ENCODE results near the gene UBL3. TPM values are rescaled to one million over a fixed set of nuclear protein-coding genes. Genes with fewer than 3 reads are reported as not detected.

Gene UBL3
- total RNA-seq, 4 donors from 2014 or later: 52.9 to 78.2 (median 58.9) TPM

DNA sequence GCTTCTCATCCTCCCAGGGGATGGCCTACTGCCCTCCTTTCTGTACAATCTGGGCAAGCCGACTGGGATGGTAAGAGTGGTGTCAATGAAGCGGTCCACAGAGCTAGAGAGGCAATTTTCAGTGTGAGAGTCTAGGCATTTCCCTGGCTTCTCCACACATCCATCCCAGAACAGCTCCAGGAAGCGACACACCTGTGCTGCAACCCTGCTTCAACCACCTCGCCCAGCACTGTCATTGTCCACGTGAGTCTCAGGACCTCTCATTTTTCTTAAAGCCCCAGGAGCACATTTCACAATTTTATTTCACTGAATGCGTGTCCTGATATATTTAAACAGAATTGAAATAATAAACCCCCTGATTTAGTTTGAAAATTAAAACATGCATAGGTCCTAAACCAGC is 15.5 kb upstream of the UBL3 start:
- no peak for DNase-seq (ENCODE audit: low spot score in 2 of 2)
- 78% methylated on average over 6 of the region's 6 CpGs for WGBS, 2 donors
- no peak overlapping the region for H3K4me3 ChIP-seq (ENCODE audit: low read depth, poor library complexity, severe bottlenecking)
- intact Hi-C loops (cut with DNase I; ENCODE audit: low total_unique reads): no loop called here
- TF ChIP-seq, protein P1, sequence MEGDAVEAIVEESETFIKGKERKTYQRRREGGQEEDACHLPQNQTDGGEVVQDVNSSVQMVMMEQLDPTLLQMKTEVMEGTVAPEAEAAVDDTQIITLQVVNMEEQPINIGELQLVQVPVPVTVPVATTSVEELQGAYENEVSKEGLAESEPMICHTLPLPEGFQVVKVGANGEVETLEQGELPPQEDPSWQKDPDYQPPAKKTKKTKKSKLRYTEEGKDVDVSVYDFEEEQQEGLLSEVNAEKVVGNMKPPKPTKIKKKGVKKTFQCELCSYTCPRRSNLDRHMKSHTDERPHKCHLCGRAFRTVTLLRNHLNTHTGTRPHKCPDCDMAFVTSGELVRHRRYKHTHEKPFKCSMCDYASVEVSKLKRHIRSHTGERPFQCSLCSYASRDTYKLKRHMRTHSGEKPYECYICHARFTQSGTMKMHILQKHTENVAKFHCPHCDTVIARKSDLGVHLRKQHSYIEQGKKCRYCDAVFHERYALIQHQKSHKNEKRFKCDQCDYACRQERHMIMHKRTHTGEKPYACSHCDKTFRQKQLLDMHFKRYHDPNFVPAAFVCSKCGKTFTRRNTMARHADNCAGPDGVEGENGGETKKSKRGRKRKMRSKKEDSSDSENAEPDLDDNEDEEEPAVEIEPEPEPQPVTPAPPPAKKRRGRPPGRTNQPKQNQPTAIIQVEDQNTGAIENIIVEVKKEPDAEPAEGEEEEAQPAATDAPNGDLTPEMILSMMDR (IDR thresholded peaks at IDR 0.05): no peak
- no peak for TF ChIP-seq POLR2A (IDR thresholded peaks at IDR 0.05)

DNA sequence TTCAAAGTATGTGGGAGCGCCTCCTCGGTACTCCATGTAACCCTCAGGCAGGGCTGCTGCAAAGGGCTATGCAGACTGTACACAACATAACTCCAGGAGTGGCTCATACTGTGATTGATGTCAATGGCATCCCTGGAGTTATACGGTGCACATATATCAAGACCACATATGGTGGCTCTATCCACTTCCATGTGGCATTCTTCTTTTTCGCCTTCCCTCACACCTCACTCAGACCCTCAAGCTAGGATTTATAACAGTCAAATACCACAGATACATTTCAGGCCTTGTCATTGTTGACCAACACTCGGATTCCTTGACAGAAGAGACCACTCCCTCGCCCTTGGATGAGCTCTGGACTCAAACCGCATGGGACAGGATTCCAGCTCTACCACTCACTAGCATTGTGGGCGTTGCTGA is 11.3 kb upstream of the UBL3 start:
- WGBS, 2 donors: 89 to 94% methylated on average over 8 of the region's 8 CpGs
- no peak overlapping the region for H3K4me3 ChIP-seq (ENCODE audit: low read depth, poor library complexity, severe bottlenecking)
- TF ChIP-seq, protein P1 (IDR thresholded peaks at IDR 0.05): no peak
- no peak for TF ChIP-seq POLR2A (IDR thresholded peaks at IDR 0.05)
- intact Hi-C loops (cut with DNase I; ENCODE audit: low total_unique reads): no loop called here
- DNase-seq (ENCODE audit: low spot score in 2 of 2): no peak

- TF ChIP-seq, protein P1 (IDR thresholded peaks at IDR 0.05): no peak
- no peak for TF ChIP-seq POLR2A (IDR thresholded peaks at IDR 0.05)
- no peak for DNase-seq (ENCODE audit: low spot score in 2 of 2)
- H3K4me3 ChIP-seq (ENCODE audit: low read depth, poor library complexity, severe bottlenecking): no peak overlapping the region
- intact Hi-C loops (cut with DNase I; ENCODE audit: low total_unique reads): no loop called here
- 75 to 81% methylated on average over 4 of the region's 4 CpGs for WGBS, 2 donors
Observed at GRCh38 chr13:29859971-29860370, 9.6 kb upstream of the UBL3 start.

- intact Hi-C loops (cut with DNase I; ENCODE audit: low total_unique reads): no loop called here
- no peak overlapping the region for H3K4me3 ChIP-seq (ENCODE audit: low read depth, poor library complexity, severe bottlenecking)
- no peak for DNase-seq (ENCODE audit: low spot score in 2 of 2)
- WGBS, 2 donors: 71 to 73% methylated on average over 4 of the region's 4 CpGs
- TF ChIP-seq POLR2A (IDR thresholded peaks at IDR 0.05): no peak
- TF ChIP-seq, protein P1 (IDR thresholded peaks at IDR 0.05): no peak
Observed at GRCh38 chr13:29858667-29859066, 8.2 kb upstream of the UBL3 start.

- no peak for DNase-seq (ENCODE audit: low spot score in 2 of 2)
- WGBS, 2 donors: 27 to 35% methylated on average over 1 of the region's 1 CpG
- no peak overlapping the region for H3K4me3 ChIP-seq (ENCODE audit: low read depth, poor library complexity, severe bottlenecking)
- intact Hi-C loops (cut with DNase I; ENCODE audit: low total_unique reads): no loop called here
- no peak for TF ChIP-seq POLR2A (IDR thresholded peaks at IDR 0.05)
- TF ChIP-seq, protein P1 (IDR thresholded peaks at IDR 0.05): no peak
Observed at GRCh38 chr13:29858231-29858630, 7.8 kb upstream of the UBL3 start.

- intact Hi-C loops (cut with DNase I; ENCODE audit: low total_unique reads): no loop called here
- 96 to 97% methylated on average over 2 of the region's 2 CpGs for WGBS, 2 donors
- TF ChIP-seq POLR2A (IDR thresholded peaks at IDR 0.05): no peak
- DNase-seq (ENCODE audit: low spot score in 2 of 2): no peak
- H3K4me3 ChIP-seq (ENCODE audit: low read depth, poor library complexity, severe bottlenecking): no peak overlapping the region
Observed at GRCh38 chr13:29857085-29857484, 6.7 kb upstream of the UBL3 start.
